Nephron progenitor cell (in vitro differentiated cells): ENCODE measurements around the gene EVC.

Experiments
- DNase-seq: peaks from one replicate; pipeline ENCODE4 v3.0.0; 2021
- H3K27ac Mint-ChIP-seq: 2 replicates; pipeline ENCODE4 v1.8.0; 2021; ENCODE audit warnings: mild to moderate bottlenecking, moderate library complexity, mixed read lengths
- H3K27me3 Mint-ChIP-seq: 2 replicates; pipeline ENCODE4 v1.8.0; 2021; ENCODE audit warnings: mild to moderate bottlenecking, low read depth, mixed read lengths; ENCODE audit not compliant: poor library complexity
- H3K36me3 Mint-ChIP-seq: 2 replicates; pipeline ENCODE4 v1.8.0; 2021; ENCODE audit warnings: low read depth, mixed read lengths
- H3K4me1 Mint-ChIP-seq: 2 replicates; pipeline ENCODE4 v1.8.0; 2021; ENCODE audit warnings: mixed read lengths
- H3K4me3 Mint-ChIP-seq: 2 replicates; pipeline ENCODE4 v1.8.0; 2021; ENCODE audit warnings: mild to moderate bottlenecking, moderate library complexity, mixed read lengths
- H3K9me3 Mint-ChIP-seq: 2 replicates; pipeline ENCODE4 v1.8.0; 2021; ENCODE audit warnings: mild to moderate bottlenecking, moderate library complexity, mixed read lengths
- TF ChIP-seq, protein P1 (sequence below): fragments of 200-600 bp; sonication (generic); IDR thresholded peaks from 2 replicates; pipeline ENCODE4 v1.5.0; 2021; ENCODE audit warnings: antibody characterized with exemption

Gene EVC

GRCh38 chr4:5710961-5711478, at the start of gene EVC:
EVC (plus strand) TSS chr4:5711201; CDS start chr4:5711381, 180 bp downstream.
- TF ChIP-seq, protein P1, sequence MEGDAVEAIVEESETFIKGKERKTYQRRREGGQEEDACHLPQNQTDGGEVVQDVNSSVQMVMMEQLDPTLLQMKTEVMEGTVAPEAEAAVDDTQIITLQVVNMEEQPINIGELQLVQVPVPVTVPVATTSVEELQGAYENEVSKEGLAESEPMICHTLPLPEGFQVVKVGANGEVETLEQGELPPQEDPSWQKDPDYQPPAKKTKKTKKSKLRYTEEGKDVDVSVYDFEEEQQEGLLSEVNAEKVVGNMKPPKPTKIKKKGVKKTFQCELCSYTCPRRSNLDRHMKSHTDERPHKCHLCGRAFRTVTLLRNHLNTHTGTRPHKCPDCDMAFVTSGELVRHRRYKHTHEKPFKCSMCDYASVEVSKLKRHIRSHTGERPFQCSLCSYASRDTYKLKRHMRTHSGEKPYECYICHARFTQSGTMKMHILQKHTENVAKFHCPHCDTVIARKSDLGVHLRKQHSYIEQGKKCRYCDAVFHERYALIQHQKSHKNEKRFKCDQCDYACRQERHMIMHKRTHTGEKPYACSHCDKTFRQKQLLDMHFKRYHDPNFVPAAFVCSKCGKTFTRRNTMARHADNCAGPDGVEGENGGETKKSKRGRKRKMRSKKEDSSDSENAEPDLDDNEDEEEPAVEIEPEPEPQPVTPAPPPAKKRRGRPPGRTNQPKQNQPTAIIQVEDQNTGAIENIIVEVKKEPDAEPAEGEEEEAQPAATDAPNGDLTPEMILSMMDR, result no peak
- H3K27me3 Mint-ChIP-seq, result peaks cover 25% of the 10 kb centered on the region
- H3K36me3 Mint-ChIP-seq, result peaks cover 40% of the 10 kb centered on the region
- peak within 1 kb of the TSS; percentile 9 for H3K27ac Mint-ChIP-seq
- peak; percentile 80 for DNase-seq
- peaks cover 23% of the 10 kb centered on the region for H3K9me3 Mint-ChIP-seq
- H3K4me3 Mint-ChIP-seq, result peak within 1 kb of the TSS; percentile 86
- H3K4me1 Mint-ChIP-seq, result peaks cover 48% of the 10 kb centered on the region

- no peaks in the 10 kb centered on the region for H3K4me1 Mint-ChIP-seq
- DNase-seq, result no peak
- no peak overlapping the region for H3K4me3 Mint-ChIP-seq
- TF ChIP-seq, protein P1, result no peak
- peaks cover 17% of the 10 kb centered on the region for H3K9me3 Mint-ChIP-seq
- H3K27ac Mint-ChIP-seq, result no peak overlapping the region
- H3K27me3 Mint-ChIP-seq, result no peaks in the 10 kb centered on the region
- peaks cover 52% of the 10 kb centered on the region for H3K36me3 Mint-ChIP-seq
Observed at GRCh38 chr4:5661237-5661636, 49.8 kb upstream of the EVC start.

DNA sequence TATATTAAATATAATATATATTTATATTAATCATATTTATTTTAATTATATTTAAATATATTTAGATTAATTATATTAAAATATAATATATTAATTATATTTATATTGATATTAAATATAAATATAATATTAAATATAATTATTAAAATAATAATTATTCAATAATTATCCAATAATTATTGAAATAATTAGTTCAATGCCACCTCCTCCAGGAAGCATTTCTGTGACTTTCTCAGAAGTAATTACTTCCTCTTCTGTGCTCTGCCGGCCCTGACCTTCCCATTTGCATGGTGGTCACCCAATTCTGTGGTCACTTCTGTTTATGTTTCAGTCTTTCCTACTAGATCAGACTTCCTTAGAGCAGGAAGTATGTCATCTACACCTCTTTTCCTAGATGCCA, 48.4 kb upstream of the EVC start:
- no peaks in the 10 kb centered on the region for H3K27me3 Mint-ChIP-seq
- H3K4me1 Mint-ChIP-seq, result no peaks in the 10 kb centered on the region
- H3K36me3 Mint-ChIP-seq, result peaks cover 50% of the 10 kb centered on the region
- DNase-seq, result no peak
- no peak overlapping the region for H3K4me3 Mint-ChIP-seq
- TF ChIP-seq, protein P1, result no peak
- H3K9me3 Mint-ChIP-seq, result peaks cover 22% of the 10 kb centered on the region
- no peak overlapping the region for H3K27ac Mint-ChIP-seq

DNA sequence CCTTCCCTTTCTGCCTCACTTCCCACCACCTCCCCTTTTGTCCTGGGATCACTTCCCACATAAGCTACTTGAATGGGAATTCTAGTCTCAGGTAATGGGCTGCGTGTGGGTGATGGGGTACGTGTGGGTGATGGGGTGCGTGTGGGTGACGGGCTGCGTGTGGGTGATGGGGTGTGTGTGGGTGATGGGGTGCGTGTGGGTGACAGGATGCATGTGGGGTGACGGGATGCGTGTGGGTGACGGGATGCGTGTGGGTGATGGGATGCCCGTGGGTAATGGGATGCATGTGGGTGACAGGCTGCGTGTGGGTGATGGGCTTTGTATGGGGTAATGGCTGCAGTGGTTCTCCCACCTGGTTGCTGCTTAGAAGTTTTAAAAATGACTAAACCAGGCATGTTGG, 46.2 kb upstream of the EVC start:
- Mint-ChIP-seq H3K27ac (no peak overlapping the region), H3K9me3 (peaks cover 25% of the 10 kb centered on the region), H3K36me3 (peaks cover 61% of the 10 kb centered on the region), H3K4me3 (no peak overlapping the region), H3K27me3 (no peaks in the 10 kb centered on the region), H3K4me1 (no peaks in the 10 kb centered on the region)
- TF ChIP-seq, protein P1, result no peak
- DNase-seq, result no peak

DNA sequence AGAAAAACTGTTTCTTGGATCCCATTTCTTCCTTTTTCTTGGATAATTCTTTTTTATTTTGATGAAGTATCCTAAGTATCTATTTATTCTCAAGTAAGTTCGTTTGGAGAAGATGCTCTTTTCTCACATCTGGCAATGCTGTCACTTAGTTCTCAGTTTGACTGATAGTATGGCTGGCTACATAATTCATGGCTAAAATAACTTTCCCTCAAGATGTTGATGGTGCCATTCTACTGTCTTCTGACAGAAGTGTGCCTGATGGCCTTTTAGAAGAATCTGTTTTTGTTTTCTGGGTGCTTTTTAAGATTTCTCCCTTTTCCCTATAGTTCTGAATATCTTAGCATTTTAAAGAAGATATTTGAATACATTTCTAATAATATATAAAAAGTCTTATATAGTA, 44.3 kb upstream of the EVC start:
- H3K9me3 Mint-ChIP-seq, result peaks cover 16% of the 10 kb centered on the region
- H3K27me3 Mint-ChIP-seq, result no peaks in the 10 kb centered on the region
- no peaks in the 10 kb centered on the region for H3K4me1 Mint-ChIP-seq
- peaks cover 46% of the 10 kb centered on the region for H3K36me3 Mint-ChIP-seq
- TF ChIP-seq, protein P1, result no peak
- no peak overlapping the region for H3K4me3 Mint-ChIP-seq
- no peak overlapping the region for H3K27ac Mint-ChIP-seq
- DNase-seq, result no peak

DNA sequence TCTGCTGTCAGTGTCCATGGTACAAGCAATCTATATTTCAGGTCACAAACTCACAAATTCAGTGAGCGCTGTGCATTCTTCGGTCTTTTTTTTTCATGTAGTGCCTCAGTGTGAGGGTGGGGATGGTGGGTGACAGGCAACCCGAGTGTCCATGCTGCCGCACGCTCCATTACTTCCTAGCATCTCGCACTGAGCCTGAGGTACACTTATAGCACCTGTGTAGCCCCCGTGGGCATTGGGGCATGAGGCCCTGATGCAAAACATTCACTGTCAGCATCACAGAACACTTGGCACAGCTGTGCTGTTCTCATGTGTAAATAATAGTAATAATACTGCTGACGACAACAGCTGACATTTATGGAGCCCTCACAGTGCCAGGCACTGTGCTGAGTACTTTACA, 34.2 kb upstream of the EVC start:
- Mint-ChIP-seq H3K4me1 (no peaks in the 10 kb centered on the region), H3K4me3 (no peak overlapping the region), H3K27me3 (peaks cover 3% of the 10 kb centered on the region), H3K9me3 (no peaks in the 10 kb centered on the region), H3K36me3 (peaks cover 28% of the 10 kb centered on the region), H3K27ac (no peak overlapping the region)
- TF ChIP-seq, protein P1, result no peak
- DNase-seq, result no peak
